CD14-positive monocyte (primary cell): ENCODE results near the gene ADAMTS4. TPM values are rescaled to one million over a fixed set of nuclear protein-coding genes. Genes with fewer than 3 reads are reported as not detected.
"Not testable (repeated sequence)": the region's sequence is repeated elsewhere in the genome, so short reads cannot be mapped to it uniquely, and the experiment has no call there.

Source experiments
- DNase-seq, 3 donors: peaks; one replicate each; pipeline ENCODE4 v3.0.0-alpha.2; 2011 to 2022
- H2AFZ ChIP-seq: 2 replicates; pipeline ENCODE4 v1.6.0; 2012; ENCODE audit warnings: mild to moderate bottlenecking, low read depth, low read length, inconsistent platforms; ENCODE audit not compliant: insufficient read depth, poor library complexity, severe bottlenecking
- H3K27ac ChIP-seq, 2 donors: 1 replicate in 1 of 2; 2 replicates in 1 of 2; pipeline ENCODE4 v1.5.1; 2012 to 2013; ENCODE audit warnings: low read length in 2 of 2, control low read depth in 1 of 2, inconsistent platforms in 1 of 2, low read depth in 1 of 2, mild to moderate bottlenecking in 1 of 2
- H3K27me3 ChIP-seq, 2 donors: one replicate each; pipeline versions ENCODE4 v1.6.0 to v1.6.1; 2011 to 2013; ENCODE audit warnings: low read length in 2 of 2; ENCODE audit not compliant: control insufficient read depth in 2 of 2, insufficient read depth in 2 of 2
- H3K36me3 ChIP-seq, 2 donors: replicated peaks in 1 of 2; 1 replicate in 1 of 2; 2 replicates in 1 of 2; pipeline versions ENCODE4 v1.5.1 to v1.6.1; 2012 to 2013; ENCODE audit warnings: low read length in 2 of 2, control low read depth in 1 of 2, inconsistent platforms in 1 of 2, mild to moderate bottlenecking in 1 of 2; ENCODE audit not compliant: insufficient read depth in 2 of 2, control insufficient read depth in 1 of 2
- H3K4me1 ChIP-seq, 2 donors: 1 replicate in 1 of 2; 2 replicates in 1 of 2; pipeline versions ENCODE4 v1.5.1 to v1.6.1; 2012 to 2013; ENCODE audit warnings: low read length in 2 of 2, control low read depth in 1 of 2, inconsistent platforms in 1 of 2, mild to moderate bottlenecking in 1 of 2, moderate library complexity in 1 of 2; ENCODE audit not compliant: insufficient read depth in 2 of 2, control insufficient read depth in 1 of 2
- H3K4me2 ChIP-seq: replicated peaks from 2 replicates; pipeline ENCODE3; 2012; ENCODE audit warnings: low read length, moderate library complexity, mild to moderate bottlenecking; ENCODE audit not compliant: poor library complexity, severe bottlenecking; ENCODE audit errors: extremely low read depth
- H3K4me3 ChIP-seq, 3 experiments: fragments of 200-600 bp in 1 of 3; sonication (generic) in 1 of 3; replicated peaks in 1 of 3; 1 replicate in 2 of 3; 2 replicates in 1 of 3; pipeline ENCODE4 v1.5.1; 2011 to 2013; ENCODE audit warnings: low read length in 3 of 3, mild to moderate bottlenecking in 3 of 3, control low read depth in 2 of 3, low read depth in 2 of 3, inconsistent platforms in 1 of 3, moderate library complexity in 1 of 3
- H3K79me2 ChIP-seq: 2 replicates; pipeline ENCODE4 v1.6.0; 2012; ENCODE audit warnings: mild to moderate bottlenecking, control low read depth, inconsistent platforms, low read length, moderate library complexity; ENCODE audit not compliant: insufficient read depth
- H3K9ac ChIP-seq: 2 replicates; pipeline ENCODE4 v1.6.0; 2017; ENCODE audit warnings: low read length, mild to moderate bottlenecking; ENCODE audit not compliant: insufficient read depth, poor library complexity, severe bottlenecking
- H3K9me3 ChIP-seq, 2 donors: replicated peaks in 1 of 2; 1 replicate in 1 of 2; 2 replicates in 1 of 2; pipeline versions ENCODE4 v1.5.1 to v1.6.1; 2012 to 2013; ENCODE audit warnings: low read length in 2 of 2, control low read depth in 1 of 2; ENCODE audit not compliant: control insufficient read depth in 1 of 2, insufficient read depth in 1 of 2
- H4K20me1 ChIP-seq: 2 replicates; pipeline ENCODE4 v1.6.0; 2012; ENCODE audit warnings: mild to moderate bottlenecking, low read length, control low read depth, moderate library complexity; ENCODE audit not compliant: insufficient read depth
- H3K27ac Mint-ChIP-seq, 7 donors: one replicate each; pipeline ENCODE4 v1.8.0; 2020; ENCODE audit warnings: mild to moderate bottlenecking in 7 of 7, mixed read lengths in 7 of 7, moderate library complexity in 6 of 7, inconsistent platforms in 2 of 7
- H3K27me3 Mint-ChIP-seq, 3 donors: one replicate each; pipeline ENCODE4 v1.8.0; 2021 to 2022; ENCODE audit warnings: low read depth in 3 of 3, mild to moderate bottlenecking in 3 of 3, mixed read lengths in 3 of 3, moderate library complexity in 3 of 3, inconsistent platforms in 1 of 3
- H3K36me3 Mint-ChIP-seq, 2 donors: one replicate each; pipeline ENCODE4 v1.8.0; 2020; ENCODE audit warnings: mixed read lengths in 2 of 2, inconsistent platforms in 1 of 2, mild to moderate bottlenecking in 1 of 2
- H3K4me1 Mint-ChIP-seq: one replicate; pipeline ENCODE4 v1.8.0; 2020; ENCODE audit warnings: mild to moderate bottlenecking, mixed read lengths
- H3K4me3 Mint-ChIP-seq, 2 donors: one replicate each; pipeline ENCODE4 v1.8.0; 2020; ENCODE audit warnings: mild to moderate bottlenecking in 2 of 2, mixed read lengths in 2 of 2, moderate library complexity in 1 of 2
- H3K9me3 Mint-ChIP-seq, 7 donors: one replicate each; pipeline ENCODE4 v1.8.0; 2020 to 2022; ENCODE audit warnings: mixed read lengths in 7 of 7, mild to moderate bottlenecking in 6 of 7, moderate library complexity in 6 of 7, inconsistent platforms in 2 of 7
- WGBS: methylation state at CpG from one replicate; pipeline ENCODE4 v1.1.5; 2013; ENCODE audit warnings: missing lambda C conversion rate; ENCODE audit not compliant: insufficient coverage; 5-methylcytosine and 5-hydroxymethylcytosine counted together
- intact Hi-C, 2 donors: fragments of 100-400 bp; cut with micrococcal nuclease; formaldehyde crosslinking; loops; one replicate each; pipeline versions ENCODE4 v1.15.0 to v1.15.1; 2023
- polyA plus RNA-seq, 3 donors: library from polyadenylated mRNA; depleted of rRNA in 1 of 3; unstranded in 2 of 3; stranded (reverse) in 1 of 3; fragments of 300-500 nt in 2 of 3; fragments of >200 nt in 1 of 3; fragmentation: Illumina TruSeq in 2 of 3; gene quantifications; 1 replicate in 2 of 3; 2 replicates in 1 of 3; pipeline ENCODE4 v1.2.3, GENCODE V29; 2012 to 2021
- TF ChIP-seq, protein P1 (sequence below): fragments of 200-600 bp; IDR thresholded peaks from one replicate; pipeline ENCODE4 v1.8.0; 2022; ENCODE audit warnings: antibody characterized with exemption, mild to moderate bottlenecking

The ADAMTS4 gene
- polyA plus RNA-seq, 3 donors, result 0.01 to 0.04 TPM; not detected in 1

DNA sequence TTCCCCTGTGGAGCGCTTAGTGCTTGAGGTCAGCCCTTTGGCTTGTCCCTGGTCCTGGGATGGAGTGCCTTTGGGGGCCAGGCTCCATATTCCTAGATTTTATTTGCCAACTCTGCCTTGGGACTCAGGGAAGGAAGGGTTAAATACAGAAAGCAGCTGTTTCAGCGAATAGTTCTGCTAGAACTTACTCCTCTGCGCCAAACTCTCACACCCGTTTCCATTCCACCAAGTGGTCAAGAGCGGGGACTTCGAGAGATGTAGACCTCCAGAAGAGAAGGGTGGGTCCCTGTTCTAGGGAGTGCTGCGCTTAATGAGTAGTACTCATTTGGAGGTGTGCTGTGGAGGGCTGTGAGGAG lies 26.3 kb upstream of the ADAMTS4 start:
- Histone ChIP-seq H4K20me1 (peaks cover 38% of the 10 kb centered on the region), H3K4me2 (peak overlapping the region; percentile 56), H3K79me2 (peaks cover 9% of the 10 kb centered on the region), H2AFZ (no peak overlapping the region), H3K27me3 (no peaks in the 10 kb centered on the region), H3K27ac (peak overlapping the region; percentile 57 to 77), H3K9ac (no peak overlapping the region), H3K36me3 (peaks cover 20 to 54% of the 10 kb centered on the region in 2 donors), H3K4me1 (peaks cover 32 to 45% of the 10 kb centered on the region in 2 donors), H3K9me3 (no peaks in the 10 kb centered on the region), H3K4me3 (peak overlapping the region in 1 of 3 experiments; percentile 47)
- H3K4me1 Mint-ChIP-seq, result peaks cover 64% of the 10 kb centered on the region
- no CpG with 5 or more reads among the region's 7 CpGs for WGBS
- peak overlapping the region; percentile 49 to 76 for H3K4me3 Mint-ChIP-seq
- H3K36me3 Mint-ChIP-seq, result peaks cover 48 to 55% of the 10 kb centered on the region in 2 donors
- H3K27me3 Mint-ChIP-seq, result peaks cover 0 to 5% (median 1%) of the 10 kb centered on the region in 3 donors
- peaks cover 0 to 2% (median 0%) of the 10 kb centered on the region in 7 donors for H3K9me3 Mint-ChIP-seq
- peak overlapping the region; percentile 88 to 99 (median 96) for H3K27ac Mint-ChIP-seq
- DNase-seq, result no peak
- intact Hi-C loops, result loop anchor here in 1 of 2 donors (1.0 to 5.0 kb wide), 3 partner anchors 16 to 157 kb away; partner anchors contain the start of gene SDHC
- TF ChIP-seq, protein P1, sequence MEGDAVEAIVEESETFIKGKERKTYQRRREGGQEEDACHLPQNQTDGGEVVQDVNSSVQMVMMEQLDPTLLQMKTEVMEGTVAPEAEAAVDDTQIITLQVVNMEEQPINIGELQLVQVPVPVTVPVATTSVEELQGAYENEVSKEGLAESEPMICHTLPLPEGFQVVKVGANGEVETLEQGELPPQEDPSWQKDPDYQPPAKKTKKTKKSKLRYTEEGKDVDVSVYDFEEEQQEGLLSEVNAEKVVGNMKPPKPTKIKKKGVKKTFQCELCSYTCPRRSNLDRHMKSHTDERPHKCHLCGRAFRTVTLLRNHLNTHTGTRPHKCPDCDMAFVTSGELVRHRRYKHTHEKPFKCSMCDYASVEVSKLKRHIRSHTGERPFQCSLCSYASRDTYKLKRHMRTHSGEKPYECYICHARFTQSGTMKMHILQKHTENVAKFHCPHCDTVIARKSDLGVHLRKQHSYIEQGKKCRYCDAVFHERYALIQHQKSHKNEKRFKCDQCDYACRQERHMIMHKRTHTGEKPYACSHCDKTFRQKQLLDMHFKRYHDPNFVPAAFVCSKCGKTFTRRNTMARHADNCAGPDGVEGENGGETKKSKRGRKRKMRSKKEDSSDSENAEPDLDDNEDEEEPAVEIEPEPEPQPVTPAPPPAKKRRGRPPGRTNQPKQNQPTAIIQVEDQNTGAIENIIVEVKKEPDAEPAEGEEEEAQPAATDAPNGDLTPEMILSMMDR, result no peak

DNA sequence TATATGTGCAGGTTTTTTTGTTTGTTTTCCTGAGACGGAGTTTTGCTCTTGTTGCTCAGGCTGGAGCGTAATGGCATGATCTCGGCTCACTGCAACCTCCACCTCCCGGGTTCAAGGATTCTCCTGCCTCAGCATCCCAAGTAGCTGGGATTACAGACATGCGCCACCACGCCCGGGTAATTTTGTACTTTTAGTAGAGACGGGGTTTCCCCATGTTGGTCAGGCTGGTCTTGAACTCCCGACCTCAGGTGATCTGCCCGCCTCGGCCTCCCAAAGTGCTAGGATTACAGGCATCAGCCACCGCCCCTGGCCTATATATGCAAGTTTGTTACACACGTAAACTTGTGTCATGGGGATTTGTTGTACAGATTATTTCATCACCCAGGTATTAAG lies 25.8 kb upstream of the ADAMTS4 start:
- intact Hi-C loops, result loop anchor here in 1 of 2 donors (1.0 to 5.0 kb wide), 3 partner anchors 15 to 158 kb away; partner anchors contain the start of gene SDHC
- H3K9ac ChIP-seq, H3K9me3 Mint-ChIP-seq, H3K27me3 ChIP-seq, H3K9me3 ChIP-seq, H3K4me3 Mint-ChIP-seq, H3K4me2 ChIP-seq, H2AFZ ChIP-seq, H3K4me3 ChIP-seq, H3K27me3 Mint-ChIP-seq, DNase-seq: not testable (repeated sequence)
- H3K79me2 ChIP-seq, result peaks cover 14% of the 10 kb centered on the region
- WGBS, result 87% methylated on average over 3 of the region's 13 CpGs
- peak overlapping the region; percentile 88 to 99 (median 96) for H3K27ac Mint-ChIP-seq
- H4K20me1 ChIP-seq, result peaks cover 43% of the 10 kb centered on the region
- H3K4me1 ChIP-seq, result peaks cover 32 to 45% of the 10 kb centered on the region in 2 donors
- H3K36me3 Mint-ChIP-seq, result peaks cover 49 to 55% of the 10 kb centered on the region in 2 donors
- H3K36me3 ChIP-seq, result peaks cover 20 to 54% of the 10 kb centered on the region in 2 donors
- H3K4me1 Mint-ChIP-seq, result peaks cover 68% of the 10 kb centered on the region
- H3K27ac ChIP-seq, result peak overlapping the region; percentile 57 to 77
